ENCODE data around the gene SEMA4F.

SEMA4F gene

GRCh38 chr2:74668087-74668486, 14.0 kb downstream of the SEMA4F start:
- no peak for DNase-seq

- DNase-seq: no peak
These were observed 16.2 kb downstream of the SEMA4F start for GRCh38 chr2:74670263-74670662.

- no peak for DNase-seq
These were observed 17.4 kb downstream of the SEMA4F start for GRCh38 chr2:74671479-74671878.

GRCh38 chr2:74673826-74674528, 19.9 kb downstream of the SEMA4F start:
- no peak for DNase-seq

GRCh38 chr2:74675090-74675489, 21.0 kb downstream of the SEMA4F start:
- no peak for DNase-seq

GRCh38 chr2:74676331-74676730, 22.3 kb downstream of the SEMA4F start:
- no peak for DNase-seq

- no peak for DNase-seq
These were observed 25.6 kb downstream of the SEMA4F start for GRCh38 chr2:74679615-74680014.

GRCh38 chr2:74682501-74682900, 28.5 kb downstream of the SEMA4F start:
- DNase-seq: no peak

- DNase-seq: no peak
These were observed 31.4 kb downstream of the SEMA4F start for GRCh38 chr2:74685408-74685807.

GRCh38 chr2:74688881-74689280, 34.8 kb downstream of the SEMA4F start:
- no peak for DNase-seq

GRCh38 chr2:74689671-74690070, 35.6 kb downstream of the SEMA4F start:
- DNase-seq: no peak

- DNase-seq: no peak
These were observed 36.5 kb downstream of the SEMA4F start for GRCh38 chr2:74690571-74690970.

- no peak for DNase-seq
These were observed 37.9 kb downstream of the SEMA4F start for GRCh38 chr2:74691929-74692328.

- DNase-seq: no peak
These were observed 39.2 kb downstream of the SEMA4F start for GRCh38 chr2:74693213-74693612.

- no peak for DNase-seq
These were observed 39.6 kb downstream of the SEMA4F start for GRCh38 chr2:74693668-74694067.

GRCh38 chr2:74694281-74694680, 40.2 kb downstream of the SEMA4F start:
- no peak for DNase-seq

- DNase-seq: no peak
These were observed 41.6 kb downstream of the SEMA4F start for GRCh38 chr2:74695663-74696062.

GRCh38 chr2:74696829-74697228, 42.8 kb downstream of the SEMA4F start:
- no peak for DNase-seq

GRCh38 chr2:74700643-74701372, 46.8 kb downstream of the SEMA4F start:
- no peak for DNase-seq

- DNase-seq: no peak
These were observed 48.1 kb downstream of the SEMA4F start for GRCh38 chr2:74702001-74702715.

GRCh38 chr2:74703373-74703772, 49.3 kb downstream of the SEMA4F start:
- DNase-seq: no peak

- DNase-seq: no peak
These were observed 50.2 kb downstream of the SEMA4F start for GRCh38 chr2:74704216-74704615.

- no peak for DNase-seq
These were observed 52.7 kb downstream of the SEMA4F start for GRCh38 chr2:74706741-74707140.

- no peak for DNase-seq
These were observed 53.8 kb downstream of the SEMA4F start for GRCh38 chr2:74707837-74708236.
